Astrocyte of the spinal cord (primary cell): Measurements from ENCODE around the gene LTA.

Experiments
- DNase-seq: peaks from one replicate; pipeline ENCODE4 v3.0.0; 2011; ENCODE audit warnings: low read depth, low spot score
- H3K4me3 ChIP-seq: 2 replicates; pipeline ENCODE4 v1.5.1; 2011; ENCODE audit warnings: low read depth, mild to moderate bottlenecking, low read length, moderate library complexity
- CTCF ChIP-seq: IDR thresholded peaks from 2 replicates; pipeline ENCODE4 v1.5.1; 2012; ENCODE audit warnings: low read depth, mild to moderate bottlenecking, low read length, inconsistent platforms
- in situ Hi-C: cut with HindIII; loops from 2 replicates; pipeline ENCODE4 v1.10.0; 2017; ENCODE audit warnings: low sequenced_read_pairs

Gene LTA

GRCh38 chr6:31572041-31572911 lies at the start of gene LTA:
Gene LTA, plus strand, starts transcription at chr6:31572289. Its CDS starts 454 bp downstream, at chr6:31572743.
- in situ Hi-C loops: no loop called here
- no peak for DNase-seq
- no peak for TF ChIP-seq CTCF
- no peak within 1 kb of the TSS for H3K4me3 ChIP-seq

GRCh38 chr6:31525553-31525931 lies 46.5 kb upstream of the LTA start:
- no peak for TF ChIP-seq CTCF
- in situ Hi-C loops: no loop called here
- H3K4me3 ChIP-seq: no peak overlapping the region
- no peak for DNase-seq

- H3K4me3 ChIP-seq: no peak overlapping the region
- DNase-seq: peak; percentile 18
- in situ Hi-C loops: no loop called here
- TF ChIP-seq CTCF: no peak
Measured at GRCh38 chr6:31525932-31526591, 46.0 kb upstream of the LTA start.

GRCh38 chr6:31528307-31528777 lies 43.7 kb upstream of the LTA start:
- in situ Hi-C loops: no loop called here
- DNase-seq: no peak
- TF ChIP-seq CTCF: no peak
- H3K4me3 ChIP-seq: no peak overlapping the region

- H3K4me3 ChIP-seq: no peak within 1 kb of the TSS
- in situ Hi-C loops: no loop called here
- no peak for DNase-seq
- no peak for TF ChIP-seq CTCF
Measured at GRCh38 chr6:31528821-31529328, 43.2 kb upstream of the LTA start, which contains the start of gene MCCD1. Gene MCCD1, plus strand, starts transcription at chr6:31528962. Its CDS starts 53 bp downstream, at chr6:31529015.

GRCh38 chr6:31529329-31530150 lies 42.5 kb upstream of the LTA start:
- TF ChIP-seq CTCF: no peak
- no peak for DNase-seq
- in situ Hi-C loops: no loop called here
- H3K4me3 ChIP-seq: no peak overlapping the region
